Upper lobe of left lung (tissue), 6 donors: ENCODE data around the gene CHMP5. TPM values are rescaled to one million over a fixed set of nuclear protein-coding genes. Genes with fewer than 3 reads are reported as not detected.

Experiments
- ATAC-seq, 2 donors: fragments of 200-7000 bp; cut with Tn5 transposase; one replicate each; pipeline ENCODE4 v1.9.1; 2022; ENCODE audit warnings: mild to moderate bottlenecking in 2 of 2, moderate library complexity in 2 of 2; ENCODE audit not compliant: low FRiP score in 2 of 2
- DNase-seq, 2 donors: peaks; one replicate each; pipeline ENCODE4 v3.0.0-alpha.2; 2019 to 2020
- H3K27ac ChIP-seq, 4 donors: fragments of 200-600 bp; sonication (generic); one replicate each; pipeline ENCODE4 v1.5.1; 2016 to 2019
- H3K27me3 ChIP-seq, 4 donors: fragments of 200-600 bp; sonication (generic); one replicate each; pipeline ENCODE4 v1.5.1; 2017 to 2019
- H3K36me3 ChIP-seq, 4 donors: fragments of 200-600 bp; sonication (generic); one replicate each; pipeline ENCODE4 v1.5.1; 2016 to 2019
- H3K4me1 ChIP-seq, 4 donors: fragments of 200-600 bp; sonication (generic); one replicate each; pipeline ENCODE4 v1.5.1; 2018 to 2019
- H3K4me3 ChIP-seq, 4 donors: fragments of 200-600 bp; sonication (generic); one replicate each; pipeline ENCODE4 v1.5.1; 2017 to 2019; ENCODE audit warnings: mild to moderate bottlenecking in 2 of 4, moderate library complexity in 1 of 4
- H3K9me3 ChIP-seq, 4 donors: fragments of 200-600 bp; sonication (generic); one replicate each; pipeline ENCODE4 v1.5.1; 2018 to 2019
- EP300 ChIP-seq, 4 donors: sonication (generic); formaldehyde crosslinking; IDR thresholded peaks; one replicate each; pipeline ENCODE4 v1.5.1; 2017; ENCODE audit warnings: antibody characterized with exemption in 4 of 4, control low read depth in 2 of 4
- POLR2A ChIP-seq, 4 donors: fragments of 450-650 bp; IDR thresholded peaks; one replicate each; pipeline ENCODE4 v1.5.1; 2016 to 2017; ENCODE audit warnings: antibody characterized with exemption in 4 of 4, mild to moderate bottlenecking in 2 of 4
- POLR2AphosphoS5 ChIP-seq, 2 donors: sonication (generic); formaldehyde crosslinking; IDR thresholded peaks; one replicate each; pipeline ENCODE4 v1.5.1; 2017; ENCODE audit warnings: antibody characterized with exemption in 2 of 2
- WGBS, 2 donors: methylation state at CpG; one replicate each; pipeline ENCODE4 v1.1.5; 2017 to 2018; 5-methylcytosine and 5-hydroxymethylcytosine counted together
- total RNA-seq, 6 donors: library from RNA; depleted of rRNA in 4 of 6; stranded (reverse); fragments of >200 nt in 4 of 6; gene quantifications; one replicate each; pipeline versions ENCODE4 v1.1.0 to v1.2.1, GENCODE V29; 2016 to 2021
- TF ChIP-seq, protein P1 (sequence below), 6 experiments: fragments of 450-650 bp in 4 of 6; fragments of 200-600 bp in 2 of 6; sonication (generic) in 2 of 6; IDR thresholded peaks; one replicate each; pipeline ENCODE4 v1.5.1; 2016 to 2019; ENCODE audit warnings: antibody characterized with exemption in 6 of 6
- donor health status: DM: no; HTN: no; CAD: no; lungs with moderate emphysema.
- donor health status: DM: no; HTN: yes; CAD: no; lungs with severe emphysema.

Gene CHMP5
- total RNA-seq, 6 donors from 2014 or later: 33.5 to 95.5 (median 60.1) TPM

DNA sequence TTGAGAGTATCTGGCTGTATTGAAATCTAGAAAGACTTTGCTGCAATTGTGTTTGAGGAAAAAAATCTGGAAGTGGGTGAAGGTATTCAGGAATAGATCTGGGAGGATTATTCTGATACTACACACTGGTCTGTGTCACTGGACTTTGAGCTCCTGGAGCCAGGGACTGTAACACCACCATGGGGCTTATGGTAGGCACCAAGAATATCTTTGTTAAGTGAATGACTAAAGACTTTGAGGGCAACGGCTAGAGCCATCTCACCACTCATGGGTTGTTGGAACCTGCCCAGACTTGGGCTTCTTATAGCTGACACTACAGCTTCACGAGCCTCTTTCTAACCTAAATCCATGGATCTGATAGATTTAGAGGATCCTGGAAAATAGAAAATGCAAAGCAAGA lies 35.7 kb downstream of the CHMP5 start:
- TF ChIP-seq, protein P1, sequence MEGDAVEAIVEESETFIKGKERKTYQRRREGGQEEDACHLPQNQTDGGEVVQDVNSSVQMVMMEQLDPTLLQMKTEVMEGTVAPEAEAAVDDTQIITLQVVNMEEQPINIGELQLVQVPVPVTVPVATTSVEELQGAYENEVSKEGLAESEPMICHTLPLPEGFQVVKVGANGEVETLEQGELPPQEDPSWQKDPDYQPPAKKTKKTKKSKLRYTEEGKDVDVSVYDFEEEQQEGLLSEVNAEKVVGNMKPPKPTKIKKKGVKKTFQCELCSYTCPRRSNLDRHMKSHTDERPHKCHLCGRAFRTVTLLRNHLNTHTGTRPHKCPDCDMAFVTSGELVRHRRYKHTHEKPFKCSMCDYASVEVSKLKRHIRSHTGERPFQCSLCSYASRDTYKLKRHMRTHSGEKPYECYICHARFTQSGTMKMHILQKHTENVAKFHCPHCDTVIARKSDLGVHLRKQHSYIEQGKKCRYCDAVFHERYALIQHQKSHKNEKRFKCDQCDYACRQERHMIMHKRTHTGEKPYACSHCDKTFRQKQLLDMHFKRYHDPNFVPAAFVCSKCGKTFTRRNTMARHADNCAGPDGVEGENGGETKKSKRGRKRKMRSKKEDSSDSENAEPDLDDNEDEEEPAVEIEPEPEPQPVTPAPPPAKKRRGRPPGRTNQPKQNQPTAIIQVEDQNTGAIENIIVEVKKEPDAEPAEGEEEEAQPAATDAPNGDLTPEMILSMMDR (IDR thresholded peaks at IDR 0.05): no peak
- TF ChIP-seq POLR2A (IDR thresholded peaks at IDR 0.05) (no peak), POLR2AphosphoS5 (IDR thresholded peaks at IDR 0.05) (no peak), EP300 (IDR thresholded peaks at IDR 0.05) (no peak)
- Histone ChIP-seq H3K27ac (no peak overlapping the region), H3K27me3 (no peaks in the 10 kb centered on the region), H3K4me3 (no peak overlapping the region), H3K36me3 (peaks cover 30 to 100% (median 67%) of the 10 kb centered on the region in 4 donors), H3K4me1 (peaks cover 26 to 40% (median 32%) of the 10 kb centered on the region in 4 donors), H3K9me3 (no peaks in the 10 kb centered on the region)
- no peak for DNase-seq
- WGBS, 2 donors: 77 to 97% methylated on average over 2 of the region's 2 CpGs
- no peak for ATAC-seq

DNA sequence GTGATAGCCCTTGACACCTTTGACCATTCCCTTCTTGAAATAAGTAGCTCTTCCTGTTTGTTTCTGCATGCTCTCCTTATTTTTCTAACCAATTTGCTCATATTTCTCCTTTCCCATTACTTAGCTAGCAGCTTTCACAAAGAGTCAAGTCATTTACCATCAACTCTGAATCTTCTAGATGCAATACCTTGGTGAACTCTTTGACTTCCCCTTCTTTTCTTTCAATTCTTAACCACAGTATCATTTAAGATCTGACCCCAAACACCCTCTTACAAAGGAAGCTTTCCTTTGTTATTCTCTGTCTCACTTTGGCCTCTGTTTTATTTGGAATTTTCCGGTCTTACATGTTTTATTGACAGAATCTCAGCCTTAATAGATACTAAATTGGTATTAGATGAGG lies 39.5 kb downstream of the CHMP5 start:
- WGBS, 2 donors: 77 to 87% methylated on average over 1 of the region's 1 CpG
- Histone ChIP-seq H3K4me3 (no peak overlapping the region), H3K27ac (no peak overlapping the region), H3K36me3 (peaks cover 51 to 100% (median 83%) of the 10 kb centered on the region in 4 donors), H3K4me1 (peaks cover 0 to 2% (median under 1%) of the 10 kb centered on the region in 4 donors), H3K27me3 (no peaks in the 10 kb centered on the region), H3K9me3 (no peaks in the 10 kb centered on the region)
- ATAC-seq (no peak), DNase-seq (no peak)
- no peak for TF ChIP-seq POLR2A (IDR thresholded peaks at IDR 0.05)
- TF ChIP-seq POLR2AphosphoS5 (IDR thresholded peaks at IDR 0.05): no peak
- TF ChIP-seq, protein P1 (IDR thresholded peaks at IDR 0.05): no peak
- TF ChIP-seq EP300 (IDR thresholded peaks at IDR 0.05): no peak

DNA sequence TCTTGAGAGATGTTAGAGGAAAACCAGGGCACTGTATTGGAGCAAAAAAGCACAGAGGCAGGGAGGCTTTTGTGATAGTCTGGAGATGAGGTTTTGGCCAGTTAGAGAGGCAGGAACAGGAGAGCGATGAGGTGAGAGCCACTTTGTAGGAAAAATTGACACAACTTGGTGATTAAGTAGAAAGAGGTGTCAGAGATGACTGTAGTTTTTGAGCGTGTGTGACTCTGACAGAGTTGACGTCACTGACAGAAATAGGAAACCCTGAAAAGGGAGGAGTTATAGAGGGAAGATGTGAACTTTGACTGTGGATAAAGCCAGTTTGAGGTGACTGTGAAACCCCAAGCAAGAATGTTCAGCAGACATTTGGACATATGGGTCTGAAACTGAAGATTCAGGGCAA lies 41.2 kb downstream of the CHMP5 start:
- H3K36me3 ChIP-seq: peaks cover 59 to 100% (median 89%) of the 10 kb centered on the region in 4 donors
- H3K27me3 ChIP-seq: no peaks in the 10 kb centered on the region
- 76 to 86% methylated on average over 3 of the region's 3 CpGs for WGBS, 2 donors
- no peaks in the 10 kb centered on the region for H3K9me3 ChIP-seq
- TF ChIP-seq POLR2A (IDR thresholded peaks at IDR 0.05): no peak
- TF ChIP-seq EP300 (IDR thresholded peaks at IDR 0.05): no peak
- no peak for TF ChIP-seq POLR2AphosphoS5 (IDR thresholded peaks at IDR 0.05)
- TF ChIP-seq, protein P1 (IDR thresholded peaks at IDR 0.05): no peak
- no peaks in the 10 kb centered on the region for H3K4me1 ChIP-seq
- H3K4me3 ChIP-seq: no peak overlapping the region
- no peak for DNase-seq
- ATAC-seq: no peak
- H3K27ac ChIP-seq: no peak overlapping the region

DNA sequence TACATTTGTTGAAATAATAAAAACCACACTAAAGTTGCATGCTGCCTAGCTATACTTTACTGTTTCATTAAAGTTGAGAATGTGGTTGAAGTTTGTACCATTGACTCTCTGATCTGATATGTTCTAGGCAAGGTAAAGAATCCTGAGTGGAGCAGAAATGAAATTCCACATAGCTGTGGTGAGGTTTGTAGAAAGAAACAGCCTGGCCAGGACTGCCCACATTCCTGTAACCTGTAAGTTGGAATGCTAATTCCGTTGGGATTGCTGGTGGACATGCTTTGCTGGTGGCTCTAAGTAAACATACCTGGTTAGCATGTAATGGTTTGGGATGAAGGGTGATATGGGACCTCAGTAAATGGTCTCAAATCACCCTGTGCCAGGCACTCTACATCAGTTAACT lies 42.2 kb downstream of the CHMP5 start:
- no peak overlapping the region for H3K27ac ChIP-seq
- no peaks in the 10 kb centered on the region for H3K9me3 ChIP-seq
- DNase-seq: no peak
- TF ChIP-seq POLR2AphosphoS5 (IDR thresholded peaks at IDR 0.05): no peak
- TF ChIP-seq EP300 (IDR thresholded peaks at IDR 0.05): no peak
- TF ChIP-seq, protein P1 (IDR thresholded peaks at IDR 0.05): no peak
- no peak for TF ChIP-seq POLR2A (IDR thresholded peaks at IDR 0.05)
- no peaks in the 10 kb centered on the region for H3K27me3 ChIP-seq
- no peak overlapping the region for H3K4me3 ChIP-seq
- WGBS, 2 donors: 74 to 100% methylated on average over 1 of the region's 1 CpG
- ATAC-seq: no peak
- H3K4me1 ChIP-seq: no peaks in the 10 kb centered on the region
- peaks cover 63 to 100% (median 92%) of the 10 kb centered on the region in 4 donors for H3K36me3 ChIP-seq

DNA sequence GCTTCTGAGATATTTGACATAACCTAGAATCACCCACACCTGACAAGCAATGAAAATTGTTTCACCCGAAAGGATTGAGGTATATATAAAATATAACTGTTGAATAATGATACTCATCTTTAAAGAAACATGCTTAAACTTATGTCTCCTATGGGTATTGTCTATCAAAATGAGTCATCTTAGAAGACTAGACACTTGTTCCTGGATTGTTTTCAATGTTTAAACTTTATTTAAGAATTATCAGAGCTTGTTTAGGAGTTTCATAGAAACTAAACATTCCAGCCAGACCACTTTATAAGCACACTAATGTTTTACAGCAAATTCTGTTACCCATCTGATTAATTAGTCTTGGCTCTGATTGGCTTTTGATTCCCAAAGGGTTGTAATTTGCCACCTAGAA lies 45.1 kb downstream of the CHMP5 start:
- H3K36me3 ChIP-seq: peaks cover 65 to 100% (median 93%) of the 10 kb centered on the region in 4 donors
- ATAC-seq (no peak), DNase-seq (no peak)
- no peaks in the 10 kb centered on the region for H3K9me3 ChIP-seq
- TF ChIP-seq POLR2A (IDR thresholded peaks at IDR 0.05) (no peak), EP300 (IDR thresholded peaks at IDR 0.05) (no peak), POLR2AphosphoS5 (IDR thresholded peaks at IDR 0.05) (no peak)
- TF ChIP-seq, protein P1 (IDR thresholded peaks at IDR 0.05): no peak
- H3K27ac ChIP-seq: no peak overlapping the region
- 81 to 84% methylated on average over 1 of the region's 1 CpG for WGBS, 2 donors
- H3K4me3 ChIP-seq: no peak overlapping the region
- H3K27me3 ChIP-seq: no peaks in the 10 kb centered on the region
- no peaks in the 10 kb centered on the region for H3K4me1 ChIP-seq
